NCI-H1417 (cell line): ENCODE results near the gene SYNC.
"Not testable (repeated sequence)": the region's sequence is repeated elsewhere in the genome, so short reads cannot be mapped to it uniquely, and the experiment has no call there.

Experiments
- DNase-seq, 3 experiments: peaks; one replicate each; lab custom pipeline; 2025; lab: John Stamatoyannopoulos, UW

Gene SYNC

GRCh38 chr1:32642292-32642827 lies 60.2 kb downstream of the SYNC start:
- not testable (repeated sequence) for DNase-seq

DNA sequence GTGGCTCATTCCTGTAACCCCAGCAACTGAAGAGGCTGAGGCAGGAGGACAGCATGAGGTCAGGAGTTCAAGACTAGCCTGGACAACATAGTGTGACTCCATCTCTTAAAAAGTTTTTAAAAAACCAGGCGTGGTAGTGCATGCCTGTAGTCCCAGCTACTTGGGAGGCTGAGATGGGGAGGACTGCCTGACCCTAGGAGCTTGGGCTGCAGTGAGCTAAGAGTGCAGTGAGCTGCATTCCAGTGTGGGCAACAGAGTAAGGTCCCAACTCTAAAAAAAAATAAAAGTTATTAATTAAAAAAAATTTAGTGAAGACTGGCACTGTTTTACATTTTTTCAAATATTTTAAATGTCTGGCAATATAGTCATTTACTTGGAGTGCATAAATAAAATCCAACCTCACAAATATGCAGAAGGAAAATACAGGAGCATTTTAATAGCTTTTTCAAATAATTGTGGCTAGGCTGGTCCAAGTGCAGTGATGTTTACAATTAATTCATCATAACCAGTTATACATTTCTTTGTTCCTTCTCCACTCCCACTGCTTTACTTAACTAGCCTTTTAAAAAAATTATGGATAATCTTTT lies 63.0 kb downstream of the SYNC start:
- no peak for DNase-seq

GRCh38 chr1:32636914-32637645 lies 65.5 kb downstream of the SYNC start:
- no peak for DNase-seq

DNA sequence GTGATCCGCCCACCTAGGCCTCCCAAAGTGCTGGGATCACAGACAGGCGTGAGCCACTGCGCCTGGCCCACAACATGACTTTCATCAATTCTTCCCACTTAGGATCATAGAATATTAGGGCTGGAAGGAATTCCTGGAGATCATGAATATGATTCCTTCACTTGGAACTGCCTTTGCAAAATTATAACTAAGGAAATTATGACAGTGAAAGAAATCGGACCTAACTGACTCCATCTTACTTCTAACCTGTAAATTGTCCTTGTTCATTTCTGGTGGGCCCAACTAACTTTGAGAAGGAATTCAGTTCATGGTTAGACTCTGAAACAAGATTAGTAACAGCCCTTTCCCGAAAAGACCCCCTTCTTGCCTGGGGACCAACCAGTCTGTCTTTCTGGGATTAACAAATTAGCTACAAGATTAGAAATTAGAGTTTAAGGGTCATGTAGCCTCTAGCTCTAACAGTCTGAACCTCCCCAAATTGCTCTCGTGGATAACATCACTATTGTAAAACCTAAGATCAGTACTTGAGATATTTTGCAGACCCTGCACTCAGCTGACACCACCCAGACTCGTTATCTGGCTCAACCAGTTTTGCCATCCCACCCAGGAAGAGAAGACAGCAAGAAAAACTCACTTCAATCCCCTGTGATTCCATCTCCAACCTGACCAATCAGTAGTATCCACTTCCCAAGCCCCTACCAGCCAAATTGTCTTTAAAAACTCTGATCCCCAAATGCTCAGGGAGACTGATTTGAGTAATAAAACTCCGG lies 66.9 kb downstream of the SYNC start:
- no peak for DNase-seq

DNA sequence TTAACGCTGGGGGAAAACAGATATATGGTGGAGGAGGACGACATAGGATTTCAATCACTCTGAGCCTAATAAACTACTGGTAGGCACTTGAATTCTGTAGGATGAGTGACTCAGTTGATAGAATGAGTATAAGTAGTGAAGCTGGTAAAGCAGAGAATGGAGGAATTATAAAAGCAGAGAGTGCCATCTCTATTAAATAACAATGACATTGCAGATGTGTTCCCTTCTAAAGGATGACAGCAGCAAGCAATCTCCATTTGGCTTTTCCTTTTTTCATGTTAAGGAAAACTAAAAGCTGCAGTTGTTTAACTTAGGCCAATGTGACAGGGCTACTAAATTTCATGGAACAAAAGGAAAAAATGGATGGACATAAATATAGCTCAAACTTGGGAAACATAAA lies 69.7 kb downstream of the SYNC start:
- no peak for DNase-seq

GRCh38 chr1:32630173-32630572 lies 72.4 kb downstream of the SYNC start:
- DNase-seq: not testable (repeated sequence)
